ENCODE data around the gene ARID3C.
A peak's percentile ranks its signal among the peaks of the same experiment; 100 is the strongest.

ARID3C gene

GRCh38 chr9:34636791-34637355, 8.0 kb upstream of the ARID3C start:
- no peak for TF ChIP-seq CTCF (IDR thresholded peaks at IDR 0.05; ENCODE audit: insufficient read depth, low read depth, low read length, missing control alignments)
- DNase-seq (ENCODE audit: low read depth), result peak; percentile 32
- peak overlapping the region; percentile 93 for H3K4me3 ChIP-seq (ENCODE audit: low read depth, low read length)

GRCh38 chr9:34635556-34635955, 6.7 kb upstream of the ARID3C start:
- TF ChIP-seq CTCF (IDR thresholded peaks at IDR 0.05; ENCODE audit: insufficient read depth, low read depth, low read length, missing control alignments), result no peak
- no peak overlapping the region for H3K4me3 ChIP-seq (ENCODE audit: low read depth, low read length)
- no peak for DNase-seq (ENCODE audit: low read depth)

DNA sequence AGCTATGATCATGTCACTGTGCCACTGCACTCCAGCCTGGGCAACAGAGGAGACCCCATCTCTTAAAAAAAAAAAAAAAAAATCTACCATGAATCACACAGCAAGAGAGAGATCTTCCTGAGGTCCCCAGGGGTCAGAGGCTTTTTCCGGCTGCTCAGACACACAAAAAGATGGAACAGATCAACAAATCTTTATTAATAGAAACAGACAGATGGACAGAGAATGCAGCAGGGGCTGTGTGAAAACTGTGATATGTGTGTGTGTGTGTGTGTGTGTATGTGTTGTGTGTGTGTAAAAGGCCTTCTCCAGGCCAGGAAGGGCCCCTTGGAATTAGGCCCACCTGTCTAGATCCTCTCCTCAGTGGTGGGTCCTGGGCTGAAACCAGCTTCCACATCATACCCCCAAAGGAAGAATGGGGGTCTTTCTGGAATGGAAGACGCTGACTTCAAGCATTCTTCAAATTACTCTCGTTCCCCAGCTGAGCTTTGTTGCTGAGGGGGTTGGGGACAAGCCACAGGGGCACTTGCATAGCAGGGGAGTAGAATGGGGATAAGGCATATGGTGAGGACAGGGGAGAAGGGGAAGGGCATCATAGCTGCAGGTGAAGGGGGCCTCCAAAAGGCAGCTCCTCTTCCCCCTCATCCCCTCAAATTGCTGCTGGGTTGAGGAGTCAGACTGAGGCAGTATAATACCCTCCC, 5.8 kb upstream of the ARID3C start:
- no peak overlapping the region for H3K4me3 ChIP-seq (ENCODE audit: low read depth, low read length)
- no peak for TF ChIP-seq CTCF (IDR thresholded peaks at IDR 0.05; ENCODE audit: insufficient read depth, low read depth, low read length, missing control alignments)
- no peak for DNase-seq (ENCODE audit: low read depth)

GRCh38 chr9:34633851-34634550, 5.1 kb upstream of the ARID3C start:
- peak; percentile 79 for DNase-seq (ENCODE audit: low read depth)
- H3K4me3 ChIP-seq (ENCODE audit: low read depth, low read length), result no peak overlapping the region
- peak; percentile 88 for TF ChIP-seq CTCF (IDR thresholded peaks at IDR 0.05; ENCODE audit: insufficient read depth, low read depth, low read length, missing control alignments)

DNA sequence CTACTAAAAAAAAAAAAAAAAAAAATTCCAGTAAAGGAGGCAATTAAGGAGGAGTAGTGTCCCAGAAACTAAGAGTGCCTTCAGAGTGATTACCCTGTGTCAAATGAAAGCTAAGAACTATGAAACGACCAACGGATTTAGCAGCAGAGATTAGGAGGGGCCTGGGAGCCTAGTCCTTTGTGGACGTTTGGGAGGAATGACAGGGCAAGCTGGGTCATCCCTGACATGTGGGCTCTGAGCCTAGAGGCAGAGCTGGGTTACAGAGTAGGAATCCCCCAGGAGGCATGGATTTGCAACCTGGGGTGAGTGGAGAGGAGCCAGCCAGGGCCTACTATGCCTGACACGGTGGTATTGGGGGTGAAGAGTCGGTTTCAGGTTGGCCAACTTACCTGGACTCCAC, 4.3 kb upstream of the ARID3C start:
- DNase-seq (ENCODE audit: low read depth), result no peak
- no peak overlapping the region for H3K4me3 ChIP-seq (ENCODE audit: low read depth, low read length)
- TF ChIP-seq CTCF (IDR thresholded peaks at IDR 0.05; ENCODE audit: insufficient read depth, low read depth, low read length, missing control alignments), result no peak

- DNase-seq (ENCODE audit: low read depth), result no peak
- no peak overlapping the region for H3K4me3 ChIP-seq (ENCODE audit: low read depth, low read length)
- no peak for TF ChIP-seq CTCF (IDR thresholded peaks at IDR 0.05; ENCODE audit: insufficient read depth, low read depth, low read length, missing control alignments)
These were observed 1.7 kb upstream of the ARID3C start for GRCh38 chr9:34630402-34631154.
